Mesenchymal stem cell (in vitro differentiated cells and primary cell): ENCODE data around the gene DENND2A.
"Not testable (repeated sequence)": the region's sequence is repeated elsewhere in the genome, so short reads cannot be mapped to it uniquely, and the experiment has no call there.

Source experiments
- DNase-seq: peaks from one replicate; pipeline ENCODE4 v3.0.0-alpha.2; 2013
- H2AFZ ChIP-seq: one replicate; pipeline ENCODE4 v1.6.1; 2013; ENCODE audit warnings: low read depth, mild to moderate bottlenecking, control low read depth, inconsistent platforms, low read length, moderate library complexity
- H2AK5ac ChIP-seq: 2 replicates; pipeline ENCODE4 v1.6.1; 2013; ENCODE audit warnings: low read length, moderate library complexity, mild to moderate bottlenecking, inconsistent platforms; ENCODE audit not compliant: severe bottlenecking
- H2BK120ac ChIP-seq: one replicate; pipeline ENCODE4 v1.6.1; 2013; ENCODE audit warnings: low read depth, mild to moderate bottlenecking, inconsistent platforms, low read length, moderate library complexity
- H2BK12ac ChIP-seq, 2 experiments: one replicate each; pipeline ENCODE4 v1.6.1; 2013; ENCODE audit warnings: inconsistent platforms in 2 of 2, low read length in 2 of 2, mild to moderate bottlenecking in 2 of 2, moderate library complexity in 2 of 2, control low read depth in 1 of 2
- H2BK15ac ChIP-seq: one replicate; pipeline ENCODE4 v1.6.1; 2013; ENCODE audit warnings: mild to moderate bottlenecking, low read depth, inconsistent platforms; ENCODE audit not compliant: poor library complexity, severe bottlenecking
- H2BK5ac ChIP-seq: 2 replicates; pipeline ENCODE4 v1.6.1; 2013; ENCODE audit warnings: low read depth, mild to moderate bottlenecking, low read length, control low read depth, inconsistent platforms; ENCODE audit not compliant: poor library complexity, severe bottlenecking
- H3K14ac ChIP-seq, 2 experiments: one replicate each; pipeline ENCODE4 v1.6.1; 2013; ENCODE audit warnings: inconsistent platforms in 2 of 2, low read length in 2 of 2, control low read depth in 1 of 2, mild to moderate bottlenecking in 1 of 2, moderate library complexity in 1 of 2
- H3K18ac ChIP-seq, 2 experiments: one replicate each; pipeline ENCODE4 v1.6.1; 2013; ENCODE audit warnings: inconsistent platforms in 2 of 2, low read length in 2 of 2, control low read depth in 1 of 2, low read depth in 1 of 2, mild to moderate bottlenecking in 1 of 2
- H3K23ac ChIP-seq, 2 experiments: one replicate each; pipeline ENCODE4 v1.6.1; 2013; ENCODE audit warnings: inconsistent platforms in 2 of 2, low read length in 2 of 2, mild to moderate bottlenecking in 2 of 2, moderate library complexity in 2 of 2, control low read depth in 1 of 2
- H3K27ac ChIP-seq: 2 replicates; pipeline ENCODE4 v1.5.1; 2013; ENCODE audit warnings: mild to moderate bottlenecking, moderate library complexity, low read length, control low read depth, inconsistent platforms; ENCODE audit not compliant: poor library complexity, severe bottlenecking
- H3K27me3 ChIP-seq, 2 experiments: 2 replicates each; pipeline versions ENCODE4 v1.6.1 to v1.7.0; 2013; ENCODE audit warnings: low read length in 2 of 2, mild to moderate bottlenecking in 2 of 2, moderate library complexity in 2 of 2, control low read depth in 1 of 2, inconsistent platforms in 1 of 2; ENCODE audit not compliant: control insufficient read depth in 1 of 2, insufficient read depth in 1 of 2
- H3K36me3 ChIP-seq, 2 experiments: 2 replicates each; pipeline versions ENCODE4 v1.6.1 to v1.7.0; 2013; ENCODE audit warnings: low read length in 2 of 2, control low read depth in 1 of 2, inconsistent platforms in 1 of 2, low read depth in 1 of 2, mild to moderate bottlenecking in 1 of 2; ENCODE audit not compliant: insufficient read depth in 2 of 2, control insufficient read depth in 1 of 2
- H3K4ac ChIP-seq, 2 experiments: one replicate each; pipeline ENCODE4 v1.6.1; 2013; ENCODE audit warnings: inconsistent platforms in 2 of 2, low read length in 2 of 2, mild to moderate bottlenecking in 2 of 2, moderate library complexity in 2 of 2, control low read depth in 1 of 2, low read depth in 1 of 2
- H3K4me1 ChIP-seq: 2 replicates; pipeline ENCODE4 v1.6.1; 2013; ENCODE audit warnings: low read depth, low read length, control low read depth; ENCODE audit not compliant: control insufficient read depth, insufficient read depth
- H3K4me2 ChIP-seq: 2 replicates; pipeline ENCODE4 v1.6.1; 2013; ENCODE audit warnings: low read length, mild to moderate bottlenecking, inconsistent platforms; ENCODE audit not compliant: poor library complexity, severe bottlenecking
- H3K4me3 ChIP-seq, 2 experiments: 2 replicates each; pipeline versions ENCODE4 v1.5.1 to v1.7.0; 2013; ENCODE audit warnings: low read length in 2 of 2, mild to moderate bottlenecking in 2 of 2, control low read depth in 1 of 2, low read depth in 1 of 2; ENCODE audit not compliant: insufficient read depth in 1 of 2
- H3K79me1 ChIP-seq: replicated peaks from 2 replicates; pipeline ENCODE4 v1.6.1; 2013; ENCODE audit warnings: mild to moderate bottlenecking, control low read depth, low read length, inconsistent platforms; ENCODE audit not compliant: poor library complexity, severe bottlenecking
- H3K9ac ChIP-seq: 2 replicates; pipeline ENCODE4 v1.7.0; 2013; ENCODE audit warnings: mild to moderate bottlenecking, low read length, moderate library complexity
- H3K9me3 ChIP-seq: 2 replicates; pipeline ENCODE4 v1.7.0; 2013; ENCODE audit warnings: mild to moderate bottlenecking, low read length; ENCODE audit not compliant: control insufficient read depth
- H4K8ac ChIP-seq: one replicate; pipeline ENCODE4 v1.6.1; 2013; ENCODE audit warnings: inconsistent platforms, mild to moderate bottlenecking, low read length, moderate library complexity
- H4K91ac ChIP-seq: one replicate; pipeline ENCODE4 v1.6.1; 2013; ENCODE audit warnings: mild to moderate bottlenecking, low read length, inconsistent platforms
- WGBS: methylation state at CpG from one replicate; pipeline ENCODE4 v1.1.7; 2013; ENCODE audit warnings: mixed read lengths; 5-methylcytosine and 5-hydroxymethylcytosine counted together

The DENND2A gene

DNA sequence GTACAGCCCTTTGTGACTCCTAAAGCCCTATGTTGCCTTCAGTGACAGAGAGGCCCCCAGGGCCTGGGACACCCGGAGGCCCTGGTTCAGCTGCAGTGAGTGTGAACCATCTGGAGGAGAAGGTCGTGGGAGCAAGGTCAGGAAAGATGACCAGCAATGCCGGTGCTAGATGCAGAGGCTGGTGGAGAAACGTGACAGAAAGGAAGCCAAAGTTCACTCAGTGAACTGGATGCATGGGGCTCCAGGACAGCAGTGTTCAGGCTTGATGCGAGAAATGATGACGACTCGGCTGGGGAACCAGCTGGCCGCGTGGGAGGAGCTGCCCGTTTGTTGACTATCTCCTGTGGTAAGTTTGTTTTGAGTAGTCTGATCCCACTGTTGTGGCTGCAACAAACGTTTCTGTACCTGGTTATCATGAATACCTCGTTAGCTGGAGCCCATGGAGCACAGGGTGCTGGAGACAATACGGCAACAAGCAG lies 107.2 kb downstream of the DENND2A start:
- H2AFZ ChIP-seq = no peak overlapping the region
- H2BK120ac ChIP-seq = no peak overlapping the region
- peak overlapping the region in 1 of 2 experiments; percentile 55 for H3K14ac ChIP-seq
- no peak overlapping the region for H2BK15ac ChIP-seq
- no peak overlapping the region for H3K27ac ChIP-seq
- H3K4me3 ChIP-seq = no peak overlapping the region
- no peak overlapping the region for H4K8ac ChIP-seq
- H3K9ac ChIP-seq = no peak overlapping the region
- H3K4ac ChIP-seq = peak overlapping the region in 1 of 2 experiments; percentile 5
- H3K23ac ChIP-seq = no peak overlapping the region
- no peak overlapping the region for H2BK5ac ChIP-seq
- 84% methylated on average over 13 of the region's 13 CpGs for WGBS
- peak overlapping the region; percentile 61 for H4K91ac ChIP-seq
- H3K36me3 ChIP-seq = peaks cover 15 to 54% of the 10 kb centered on the region in 2 experiments
- DNase-seq = peak; percentile 23
- peak overlapping the region; percentile 34 to 70 for H3K18ac ChIP-seq
- H3K4me2 ChIP-seq = no peak overlapping the region
- H3K4me1 ChIP-seq = peaks cover 1% of the 10 kb centered on the region
- no peaks in the 10 kb centered on the region for H3K27me3 ChIP-seq
- peak overlapping the region in 1 of 2 experiments; percentile 54 for H2BK12ac ChIP-seq
- H2AK5ac ChIP-seq = no peak overlapping the region
- H3K9me3 ChIP-seq = no peaks in the 10 kb centered on the region
- H3K79me1 ChIP-seq = peaks cover 12% of the 10 kb centered on the region

DNA sequence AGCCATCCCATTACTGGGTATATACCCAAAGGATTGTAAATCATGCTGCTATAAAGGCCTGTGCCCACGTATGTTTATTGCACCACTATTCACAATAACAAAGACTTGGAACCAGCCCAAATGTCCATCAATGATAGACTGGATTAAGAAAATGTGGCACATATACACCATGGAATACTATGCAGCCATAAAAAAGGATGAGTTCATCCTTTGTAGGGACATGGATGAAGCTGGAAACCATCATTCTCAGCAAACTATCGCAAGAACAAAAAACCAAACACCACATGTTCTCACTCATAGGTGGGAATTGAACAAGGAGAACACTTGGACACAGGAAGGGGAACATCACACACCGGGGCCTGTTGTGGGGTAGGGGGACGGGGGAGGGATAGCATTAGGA lies 111.2 kb downstream of the DENND2A start:
- H3K4me2 ChIP-seq, H3K9me3 ChIP-seq, DNase-seq, H2AFZ ChIP-seq, H3K18ac ChIP-seq, H3K23ac ChIP-seq, H4K8ac ChIP-seq, H3K14ac ChIP-seq, H2BK15ac ChIP-seq, H4K91ac ChIP-seq, H2BK5ac ChIP-seq, H3K4ac ChIP-seq, H2AK5ac ChIP-seq, H2BK120ac ChIP-seq, H3K4me3 ChIP-seq, H3K27me3 ChIP-seq, H3K9ac ChIP-seq, H3K27ac ChIP-seq, H2BK12ac ChIP-seq: not testable (repeated sequence)
- WGBS = no CpG with 5 or more reads among the region's 4 CpGs
- H3K36me3 ChIP-seq = peaks cover 12 to 53% of the 10 kb centered on the region in 2 experiments
- H3K4me1 ChIP-seq = peaks cover 20% of the 10 kb centered on the region
- peaks cover 16% of the 10 kb centered on the region for H3K79me1 ChIP-seq

DNA sequence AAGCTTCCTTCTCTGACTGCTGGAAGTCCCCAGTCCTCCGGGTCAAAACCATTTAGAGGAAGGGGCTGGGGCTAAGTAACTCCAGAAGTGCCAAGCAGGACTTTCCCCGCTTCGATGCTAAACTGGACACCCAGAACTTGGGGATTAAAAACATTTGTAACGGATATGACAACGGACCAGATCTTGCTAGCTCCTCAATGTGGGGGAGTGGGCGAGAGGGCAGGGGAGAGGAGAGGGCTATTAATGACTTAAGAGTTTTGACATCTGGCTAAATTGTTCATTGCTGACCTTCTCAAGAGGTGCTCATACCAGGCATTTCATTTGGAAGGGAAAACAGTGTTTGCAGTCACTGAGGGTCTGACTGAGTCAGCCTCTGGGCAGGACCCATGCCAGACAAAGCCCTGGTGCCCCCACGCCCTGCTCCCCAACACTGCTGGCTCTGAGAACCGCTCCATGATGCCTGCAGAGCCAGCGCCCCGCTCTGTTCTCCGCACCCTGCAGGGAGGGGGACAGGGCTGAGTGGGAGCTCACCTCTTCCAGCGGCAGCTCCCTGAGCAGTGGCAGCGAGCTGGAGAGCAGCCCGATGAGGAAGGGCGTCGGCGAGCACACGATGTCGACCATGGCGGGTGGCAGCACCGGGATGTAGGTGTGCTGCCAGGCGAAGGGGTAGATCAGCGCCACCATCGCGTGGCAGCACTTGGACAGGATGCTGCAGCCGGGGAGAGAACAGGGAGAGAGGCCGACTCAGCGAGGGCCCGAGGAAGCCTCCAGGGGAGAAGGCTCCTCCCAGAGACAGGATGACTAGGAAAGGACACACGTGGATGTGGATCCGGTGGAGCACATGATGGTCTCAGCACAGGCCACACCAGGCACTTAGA lies 113.6 kb downstream of the DENND2A start:
- Histone ChIP-seq H4K8ac (no peak overlapping the region), H3K79me1 (peaks cover 14% of the 10 kb centered on the region)
- 91% methylated on average over 31 of the region's 31 CpGs for WGBS

DNA sequence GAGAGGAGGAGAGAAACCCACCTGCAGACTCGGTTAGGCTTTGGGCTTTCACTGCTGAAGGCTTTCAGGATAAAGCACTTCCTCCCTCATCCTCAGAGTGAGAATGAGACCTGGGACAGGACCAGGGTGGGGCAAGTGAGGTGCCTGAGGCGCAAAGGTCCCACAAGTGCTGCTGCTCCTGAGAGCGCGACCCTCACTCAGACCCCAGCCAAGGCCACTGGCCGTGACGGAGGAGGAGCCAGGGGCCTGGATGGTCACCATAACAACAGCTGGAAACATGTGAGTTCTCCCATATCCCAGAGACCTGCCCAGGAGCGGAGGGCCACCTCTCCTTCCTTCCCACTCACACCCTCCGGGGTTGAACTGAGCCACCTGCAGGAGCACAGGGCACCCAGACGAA lies 114.4 kb downstream of the DENND2A start:
- Histone ChIP-seq H3K18ac (no peak overlapping the region), H3K4ac (no peak overlapping the region), H3K9ac (no peak overlapping the region), H3K9me3 (no peaks in the 10 kb centered on the region), H4K91ac (no peak overlapping the region), H2BK15ac (no peak overlapping the region), H3K23ac (no peak overlapping the region), H3K4me3 (no peak overlapping the region), H3K4me2 (no peak overlapping the region), H2BK12ac (no peak overlapping the region), H3K27ac (no peak overlapping the region), H3K27me3 (no peaks in the 10 kb centered on the region), H3K36me3 (peaks cover 19 to 58% of the 10 kb centered on the region in 2 experiments), H3K79me1 (peaks cover 14% of the 10 kb centered on the region), H2BK5ac (no peak overlapping the region), H3K14ac (no peak overlapping the region), H2BK120ac (no peak overlapping the region), H2AFZ (no peak overlapping the region), H4K8ac (no peak overlapping the region), H2AK5ac (peak overlapping the region; percentile 14), H3K4me1 (peaks cover 20% of the 10 kb centered on the region)
- WGBS = 82% methylated on average over 8 of the region's 9 CpGs
- DNase-seq = no peak

More for the DNA sequence above, 113.6 kb downstream of the DENND2A start:
- H2BK5ac ChIP-seq = no peak overlapping the region
- H3K18ac ChIP-seq = no peak overlapping the region
- H3K23ac ChIP-seq = no peak overlapping the region
- DNase-seq = no peak
- H3K14ac ChIP-seq = no peak overlapping the region
- H3K4me3 ChIP-seq = no peak overlapping the region
- no peak overlapping the region for H2AK5ac ChIP-seq
- H3K36me3 ChIP-seq = peaks cover 13 to 58% of the 10 kb centered on the region in 2 experiments
- no peak overlapping the region for H3K4ac ChIP-seq
- no peaks in the 10 kb centered on the region for H3K27me3 ChIP-seq
- no peak overlapping the region for H2BK12ac ChIP-seq
- no peak overlapping the region for H2AFZ ChIP-seq
- H3K4me2 ChIP-seq = no peak overlapping the region
- H3K4me1 ChIP-seq = peaks cover 20% of the 10 kb centered on the region
- H2BK15ac ChIP-seq = no peak overlapping the region
- no peak overlapping the region for H3K27ac ChIP-seq
- H3K9ac ChIP-seq = no peak overlapping the region
- H3K9me3 ChIP-seq = no peaks in the 10 kb centered on the region
- H4K91ac ChIP-seq = no peak overlapping the region
- no peak overlapping the region for H2BK120ac ChIP-seq
